CD4-positive, alpha-beta T cell (primary cell): Measurements from ENCODE around the gene PDK2. TPM values are rescaled to one million over a fixed set of nuclear protein-coding genes. Genes with fewer than 3 reads are reported as not detected.

Experiments
- ATAC-seq: fragments of 200-7000 bp; cut with Tn5 transposase; one replicate; pipeline ENCODE4 v1.10.0; 2022; ENCODE audit warnings: mild to moderate bottlenecking; ENCODE audit not compliant: poor library complexity
- CTCF ChIA-PET: fragments of 350-600 bp; sonication (Branson Sonifier 250); formaldehyde crosslinking; loops from one replicate; lab custom pipeline; 2021; ENCODE audit warnings: antibody characterized with exemption, inconsistent platforms; lab: Charles Lee
- POLR2A ChIA-PET: fragments of 350-600 bp; sonication (Branson Sonifier 250); formaldehyde crosslinking; loops from one replicate; lab custom pipeline; 2021; ENCODE audit warnings: antibody characterized with exemption, inconsistent platforms; lab: Charles Lee
- DNase-seq, 14 experiments: peaks; one replicate each; pipeline ENCODE4 v3.0.0-alpha.2; 2013 to 2020; ENCODE audit warnings: mixed read lengths in 2 of 14
- H3K27ac ChIP-seq, 2 donors: one replicate each; pipeline versions ENCODE4 v1.5.1 to v1.7.0; 2013; ENCODE audit warnings: low read length in 2 of 2, low read depth in 1 of 2, mild to moderate bottlenecking in 1 of 2
- H3K27me3 ChIP-seq, 2 experiments: 1 replicate in 1 of 2; 2 replicates in 1 of 2; pipeline versions ENCODE4 v1.6.1 to v1.7.0; 2013; ENCODE audit warnings: low read length in 2 of 2, control low read depth in 1 of 2, mild to moderate bottlenecking in 1 of 2, moderate library complexity in 1 of 2; ENCODE audit not compliant: insufficient read depth in 2 of 2, control insufficient read depth in 1 of 2
- H3K36me3 ChIP-seq: one replicate; pipeline ENCODE4 v1.6.1; 2013; ENCODE audit warnings: low read length, control low read depth; ENCODE audit not compliant: insufficient read depth
- H3K4me1 ChIP-seq: one replicate; pipeline ENCODE4 v1.6.1; 2013; ENCODE audit warnings: low read length, control low read depth; ENCODE audit not compliant: insufficient read depth
- H3K4me3 ChIP-seq: one replicate; pipeline ENCODE4 v1.5.1; 2013; ENCODE audit warnings: mild to moderate bottlenecking, low read length, moderate library complexity
- H3K9me3 ChIP-seq, 2 experiments: 1 replicate in 1 of 2; 2 replicates in 1 of 2; pipeline versions ENCODE4 v1.6.1 to v1.7.0; 2013; ENCODE audit warnings: low read length in 2 of 2, mild to moderate bottlenecking in 2 of 2, control low read depth in 1 of 2, moderate library complexity in 1 of 2; ENCODE audit not compliant: control insufficient read depth in 1 of 2, insufficient read depth in 1 of 2
- H3K27ac Mint-ChIP-seq: one replicate; pipeline ENCODE4 v1.8.0; 2020; ENCODE audit warnings: mixed read lengths
- H3K27me3 Mint-ChIP-seq: one replicate; pipeline ENCODE4 v1.8.0; 2021; ENCODE audit warnings: mixed read lengths
- H3K36me3 Mint-ChIP-seq: one replicate; pipeline ENCODE4 v1.8.0; 2021; ENCODE audit warnings: low read depth, mixed read lengths
- H3K4me1 Mint-ChIP-seq: one replicate; pipeline ENCODE4 v1.8.0; 2021; ENCODE audit warnings: low read depth, mixed read lengths
- H3K4me3 Mint-ChIP-seq: one replicate; pipeline ENCODE4 v1.8.0; 2020; ENCODE audit warnings: mild to moderate bottlenecking, mixed read lengths
- H3K9me3 Mint-ChIP-seq: one replicate; pipeline ENCODE4 v1.8.0; 2020; ENCODE audit warnings: mixed read lengths
- CTCF ChIP-seq: fragments of 200-600 bp; IDR thresholded peaks from one replicate; pipeline ENCODE4 v1.8.0; 2022; ENCODE audit warnings: antibody characterized with exemption, mild to moderate bottlenecking
- intact Hi-C, 2 experiments: fragments of 100-400 bp; cut with DNase I in 1 of 2; cut with micrococcal nuclease in 1 of 2; formaldehyde crosslinking; loops; one replicate each; pipeline versions ENCODE4 v1.15.1 to v1.9.0; 2023 to 2025; cut with DNase I, micrococcal nuclease
- total RNA-seq, 174 experiments: library from RNA in 2 of 174; stranded (reverse) in 2 of 174; gene quantifications; one replicate each; pipeline ENCODE4 v1.2.3 and lab custom pipeline; 2021 to 2026

Gene PDK2
- total RNA-seq, 2 experiments from 2014 or later: 8.7 to 10.1 TPM

GRCh38 chr17:50125420-50125997, 30.4 kb downstream of the PDK2 start:
- intact Hi-C loops: no loop called here
- ChIA-PET POLR2A (no interaction called here), CTCF (interaction anchor here (1.9 kb wide), 1 partner anchor 8 kb away, joined by 5 read pairs; no protein-coding TSS in a partner anchor)
- Mint-ChIP-seq H3K36me3 (no peaks in the 10 kb centered on the region), H3K9me3 (no peaks in the 10 kb centered on the region), H3K4me3 (no peak overlapping the region), H3K27ac (no peak overlapping the region), H3K4me1 (peaks cover 13% of the 10 kb centered on the region), H3K27me3 (peaks cover 22% of the 10 kb centered on the region)
- TF ChIP-seq CTCF: no peak
- Histone ChIP-seq H3K9me3 (no peaks in the 10 kb centered on the region), H3K4me3 (no peak overlapping the region), H3K27me3 (peaks cover 5 to 9% of the 10 kb centered on the region in 2 experiments), H3K36me3 (no peaks in the 10 kb centered on the region), H3K4me1 (peaks cover 24% of the 10 kb centered on the region), H3K27ac (no peak overlapping the region)
- DNase-seq (no peak), ATAC-seq (no peak)

GRCh38 chr17:50127697-50128361, 32.7 kb downstream of the PDK2 start:
- Mint-ChIP-seq H3K27ac (no peak overlapping the region), H3K4me1 (peaks cover 33% of the 10 kb centered on the region), H3K4me3 (no peak overlapping the region), H3K27me3 (peaks cover 27% of the 10 kb centered on the region), H3K9me3 (no peaks in the 10 kb centered on the region), H3K36me3 (peaks cover 8% of the 10 kb centered on the region)
- Histone ChIP-seq H3K4me3 (no peak overlapping the region), H3K9me3 (no peaks in the 10 kb centered on the region), H3K4me1 (peaks cover 35% of the 10 kb centered on the region), H3K27ac (no peak overlapping the region), H3K27me3 (peaks cover 10 to 13% of the 10 kb centered on the region in 2 experiments), H3K36me3 (no peaks in the 10 kb centered on the region)
- ChIA-PET POLR2A (no interaction called here), CTCF (interaction anchor here (0.9 kb wide), 1 partner anchor 11 kb away, joined by 3 read pairs; no protein-coding TSS in a partner anchor)
- ATAC-seq: no peak
- intact Hi-C loops: no loop called here
- DNase-seq: peak in 1 of 14 experiments; percentile 15
- no peak for TF ChIP-seq CTCF

- no peak for ATAC-seq
- Histone ChIP-seq H3K36me3 (no peaks in the 10 kb centered on the region), H3K9me3 (no peaks in the 10 kb centered on the region), H3K27me3 (peaks cover 10 to 13% of the 10 kb centered on the region in 2 experiments), H3K4me1 (peaks cover 35% of the 10 kb centered on the region), H3K4me3 (no peak overlapping the region), H3K27ac (no peak overlapping the region)
- DNase-seq: peak in 1 of 14 experiments; percentile 24
- ChIA-PET CTCF (no interaction called here), POLR2A (no interaction called here)
- H3K4me1 Mint-ChIP-seq: peaks cover 33% of the 10 kb centered on the region
- H3K27me3 Mint-ChIP-seq: peaks cover 27% of the 10 kb centered on the region
- H3K36me3 Mint-ChIP-seq: peaks cover 14% of the 10 kb centered on the region
- peak overlapping the region; percentile 36 for H3K27ac Mint-ChIP-seq
- H3K4me3 Mint-ChIP-seq: peak overlapping the region; percentile 89
- intact Hi-C loops: no loop called here
- H3K9me3 Mint-ChIP-seq: no peaks in the 10 kb centered on the region
- no peak for TF ChIP-seq CTCF
Measured at GRCh38 chr17:50128441-50129352, 33.5 kb downstream of the PDK2 start.
